Progenitor cell of endocrine pancreas (in vitro differentiated cells): ENCODE results near the gene AQP1. TPM values are rescaled to one million over a fixed set of nuclear protein-coding genes. Genes with fewer than 3 reads are reported as not detected.

Source experiments
- DNase-seq: peaks from one replicate; pipeline ENCODE4 v3.0.0; 2021; ENCODE audit warnings: low spot score; ENCODE audit not compliant: unreplicated experiment
- H3K27ac Mint-ChIP-seq: 2 replicates; pipeline ENCODE4 v1.8.0; 2021; ENCODE audit warnings: mild to moderate bottlenecking, moderate library complexity, mixed read lengths
- H3K27me3 Mint-ChIP-seq: 2 replicates; pipeline ENCODE4 v1.8.0; 2021; ENCODE audit warnings: mixed read lengths
- H3K36me3 Mint-ChIP-seq: 2 replicates; pipeline ENCODE4 v1.8.0; 2022; ENCODE audit warnings: mixed read lengths; ENCODE audit not compliant: insufficient read depth
- H3K4me1 Mint-ChIP-seq: 2 replicates; pipeline ENCODE4 v1.8.0; 2021; ENCODE audit warnings: low read depth, mixed read lengths
- H3K4me3 Mint-ChIP-seq: 2 replicates; pipeline ENCODE4 v1.8.0; 2021; ENCODE audit warnings: low read depth, mild to moderate bottlenecking, moderate library complexity, mixed read lengths
- H3K9me3 Mint-ChIP-seq: 2 replicates; pipeline ENCODE4 v1.8.0; 2021; ENCODE audit warnings: low read depth, mixed read lengths
- total RNA-seq: library from RNA; stranded (reverse); gene quantifications from 2 replicates; pipeline ENCODE4 v1.2.1, GENCODE V29; 2021
- TF ChIP-seq, protein P1 (sequence below): fragments of 200-600 bp; sonication (generic); IDR thresholded peaks from one replicate; pipeline ENCODE4 v1.5.0; 2021; ENCODE audit warnings: antibody characterized with exemption, mild to moderate bottlenecking; ENCODE audit not compliant: unreplicated experiment

AQP1 gene
- total RNA-seq, 1 donor from 2014 or later, result 1.3 TPM

DNA sequence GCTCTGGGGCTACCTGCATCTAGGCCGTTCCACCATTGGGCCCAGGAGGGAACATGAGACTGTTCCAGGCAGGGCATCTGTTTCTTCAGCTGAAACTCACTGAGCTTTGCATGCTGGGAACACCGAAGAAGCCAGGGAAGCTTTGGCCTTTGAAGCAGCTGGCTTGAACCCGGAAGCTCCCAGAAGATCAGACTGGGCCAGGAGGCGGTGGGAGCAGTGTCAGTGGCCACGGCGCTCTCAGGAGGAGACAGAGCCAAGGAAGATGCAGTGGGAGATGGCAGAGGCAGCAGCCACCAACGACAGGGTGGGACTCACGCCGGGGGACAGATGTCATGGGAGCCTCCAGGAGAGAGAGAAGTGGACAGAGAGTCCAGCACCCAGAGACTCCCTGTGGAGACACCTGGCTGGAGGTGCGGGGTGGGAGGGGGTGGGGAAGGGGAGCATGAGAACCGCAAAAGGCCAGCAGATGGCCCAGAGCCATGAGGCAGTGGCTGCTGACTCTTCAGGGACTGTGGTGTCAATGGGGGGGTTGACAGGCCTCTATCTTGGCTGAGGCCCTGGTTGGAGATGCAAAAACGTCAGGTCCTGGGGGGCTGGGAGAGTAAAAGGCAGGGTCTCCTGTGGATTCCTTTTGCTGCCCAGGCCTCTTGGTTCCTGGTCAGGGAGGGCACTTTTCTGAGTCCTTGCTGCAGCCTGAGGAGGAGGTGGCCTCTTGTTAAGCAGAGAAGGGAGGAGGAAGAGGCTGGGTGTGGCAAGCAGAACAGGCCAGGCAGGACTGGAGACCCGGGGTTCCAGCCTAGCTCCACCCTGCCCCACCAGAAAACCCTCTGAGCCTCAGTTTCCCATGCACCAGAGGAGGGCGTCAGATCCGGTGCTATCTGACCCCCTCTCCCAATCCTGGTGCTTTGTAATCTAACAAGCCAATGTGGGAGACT is 6.3 kb upstream of the AQP1 start:
- peaks cover 2% of the 10 kb centered on the region for H3K27me3 Mint-ChIP-seq
- no peaks in the 10 kb centered on the region for H3K4me1 Mint-ChIP-seq
- no peak overlapping the region for H3K27ac Mint-ChIP-seq
- H3K9me3 Mint-ChIP-seq, result no peaks in the 10 kb centered on the region
- no peak for DNase-seq
- no peak overlapping the region for H3K4me3 Mint-ChIP-seq
- H3K36me3 Mint-ChIP-seq, result no peaks in the 10 kb centered on the region
- TF ChIP-seq, protein P1, sequence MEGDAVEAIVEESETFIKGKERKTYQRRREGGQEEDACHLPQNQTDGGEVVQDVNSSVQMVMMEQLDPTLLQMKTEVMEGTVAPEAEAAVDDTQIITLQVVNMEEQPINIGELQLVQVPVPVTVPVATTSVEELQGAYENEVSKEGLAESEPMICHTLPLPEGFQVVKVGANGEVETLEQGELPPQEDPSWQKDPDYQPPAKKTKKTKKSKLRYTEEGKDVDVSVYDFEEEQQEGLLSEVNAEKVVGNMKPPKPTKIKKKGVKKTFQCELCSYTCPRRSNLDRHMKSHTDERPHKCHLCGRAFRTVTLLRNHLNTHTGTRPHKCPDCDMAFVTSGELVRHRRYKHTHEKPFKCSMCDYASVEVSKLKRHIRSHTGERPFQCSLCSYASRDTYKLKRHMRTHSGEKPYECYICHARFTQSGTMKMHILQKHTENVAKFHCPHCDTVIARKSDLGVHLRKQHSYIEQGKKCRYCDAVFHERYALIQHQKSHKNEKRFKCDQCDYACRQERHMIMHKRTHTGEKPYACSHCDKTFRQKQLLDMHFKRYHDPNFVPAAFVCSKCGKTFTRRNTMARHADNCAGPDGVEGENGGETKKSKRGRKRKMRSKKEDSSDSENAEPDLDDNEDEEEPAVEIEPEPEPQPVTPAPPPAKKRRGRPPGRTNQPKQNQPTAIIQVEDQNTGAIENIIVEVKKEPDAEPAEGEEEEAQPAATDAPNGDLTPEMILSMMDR, result no peak

DNA sequence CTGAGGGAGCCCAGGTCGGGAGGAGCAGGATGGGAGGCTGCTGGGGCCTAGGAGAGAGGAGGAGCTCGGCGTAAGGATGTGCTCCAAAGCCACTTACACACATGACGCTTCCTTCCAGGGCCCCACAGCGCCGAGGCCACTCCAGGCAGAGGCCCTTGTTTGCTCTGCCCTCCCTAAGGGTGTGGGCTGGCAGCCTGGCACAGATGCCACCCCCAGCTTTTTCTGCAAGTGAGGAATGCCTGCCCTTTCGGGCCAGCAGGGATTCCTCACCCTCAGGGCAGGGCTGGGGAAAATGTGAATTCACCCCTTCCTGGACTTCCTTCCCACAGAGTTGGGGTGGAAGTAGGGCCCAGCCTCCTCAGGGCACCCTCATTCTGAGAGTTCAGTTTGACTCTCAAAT is 5.6 kb upstream of the AQP1 start:
- TF ChIP-seq, protein P1, result no peak
- no peak for DNase-seq
- Mint-ChIP-seq H3K27ac (no peak overlapping the region), H3K9me3 (no peaks in the 10 kb centered on the region), H3K36me3 (no peaks in the 10 kb centered on the region), H3K27me3 (peaks cover 8% of the 10 kb centered on the region), H3K4me1 (no peaks in the 10 kb centered on the region), H3K4me3 (no peak overlapping the region)

DNA sequence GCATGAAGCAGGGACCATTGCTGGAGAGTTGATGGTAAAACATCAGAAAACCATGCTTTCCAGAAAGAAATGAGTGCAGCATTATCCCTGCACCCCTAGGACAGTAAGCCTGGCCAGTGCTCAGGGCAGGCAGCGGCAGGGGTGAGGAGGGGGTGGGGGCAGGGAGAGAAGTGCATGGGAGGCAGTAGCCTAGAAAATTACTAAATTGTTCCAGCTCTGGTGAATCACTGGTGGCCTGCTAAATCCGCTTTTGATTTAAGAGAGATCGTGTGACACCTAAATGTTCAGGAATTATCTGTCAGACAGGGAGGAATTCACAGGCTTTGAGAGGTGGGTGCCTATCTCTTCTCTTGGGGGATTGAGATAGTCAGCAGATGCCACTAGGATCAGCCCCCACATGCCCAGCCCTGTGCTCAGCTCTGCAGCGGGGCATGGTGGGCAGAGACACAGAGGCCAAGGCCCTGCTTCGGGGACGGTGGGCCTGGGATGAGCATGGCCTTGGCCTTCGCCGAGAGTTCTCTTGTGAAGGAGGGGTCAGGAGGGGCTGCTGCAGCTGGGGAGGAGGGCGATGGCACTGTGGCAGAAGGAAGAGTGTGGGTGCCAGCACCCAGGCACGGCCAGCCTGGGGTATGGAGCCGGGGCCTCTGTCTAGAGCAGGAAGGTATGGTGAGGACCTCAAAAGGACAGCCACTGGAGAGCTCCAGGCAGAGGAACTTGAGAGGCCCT is 5.0 kb upstream of the AQP1 start:
- Mint-ChIP-seq H3K4me1 (no peaks in the 10 kb centered on the region), H3K27ac (no peak overlapping the region), H3K27me3 (peaks cover 9% of the 10 kb centered on the region)

DNA sequence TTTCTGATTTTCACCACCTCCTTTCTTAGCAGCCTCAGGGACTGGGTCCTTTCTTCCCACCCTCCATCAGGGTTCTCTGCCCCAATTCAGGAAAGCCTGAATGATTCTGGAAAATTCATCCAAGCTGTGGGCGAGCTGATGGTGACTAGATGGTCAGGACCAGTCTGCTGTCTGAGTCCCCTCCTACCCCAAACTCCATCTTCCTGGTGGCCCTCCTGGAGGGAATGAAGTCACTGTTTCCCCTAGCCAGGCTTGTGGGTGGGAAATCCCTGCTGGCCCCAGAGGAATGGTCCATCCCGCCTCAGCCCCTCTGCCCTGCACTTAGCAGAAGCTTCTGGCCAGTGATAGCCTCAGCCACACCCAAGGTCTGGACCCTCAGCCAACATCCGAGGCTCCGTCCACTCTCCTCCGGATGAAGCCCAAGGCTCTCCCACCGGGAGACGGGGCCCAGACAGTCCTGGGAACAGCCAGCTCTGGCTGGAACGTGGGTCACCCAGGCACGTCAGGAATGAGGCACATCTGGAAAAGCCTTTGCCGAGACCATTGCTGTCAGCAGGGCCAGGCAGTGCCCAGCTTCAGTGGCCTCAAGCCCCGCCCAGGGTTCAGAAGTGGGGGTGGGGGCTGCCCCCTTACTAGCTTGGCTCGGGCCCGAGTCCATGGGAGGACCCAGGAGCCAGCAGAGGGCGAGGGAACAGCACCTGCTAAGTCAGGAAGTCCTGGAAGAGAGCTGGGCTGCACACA is 4.0 kb upstream of the AQP1 start:
- no peak overlapping the region for H3K27ac Mint-ChIP-seq
- peaks cover 11% of the 10 kb centered on the region for H3K27me3 Mint-ChIP-seq
- no peaks in the 10 kb centered on the region for H3K36me3 Mint-ChIP-seq
- H3K9me3 Mint-ChIP-seq, result no peaks in the 10 kb centered on the region
- no peaks in the 10 kb centered on the region for H3K4me1 Mint-ChIP-seq
- no peak for DNase-seq
- TF ChIP-seq, protein P1, result no peak
- H3K4me3 Mint-ChIP-seq, result no peak overlapping the region

More for the DNA sequence above, 5.0 kb upstream of the AQP1 start:
- no peaks in the 10 kb centered on the region for H3K36me3 Mint-ChIP-seq
- no peak overlapping the region for H3K4me3 Mint-ChIP-seq
- no peaks in the 10 kb centered on the region for H3K9me3 Mint-ChIP-seq
- no peak for DNase-seq
- TF ChIP-seq, protein P1, result no peak

DNA sequence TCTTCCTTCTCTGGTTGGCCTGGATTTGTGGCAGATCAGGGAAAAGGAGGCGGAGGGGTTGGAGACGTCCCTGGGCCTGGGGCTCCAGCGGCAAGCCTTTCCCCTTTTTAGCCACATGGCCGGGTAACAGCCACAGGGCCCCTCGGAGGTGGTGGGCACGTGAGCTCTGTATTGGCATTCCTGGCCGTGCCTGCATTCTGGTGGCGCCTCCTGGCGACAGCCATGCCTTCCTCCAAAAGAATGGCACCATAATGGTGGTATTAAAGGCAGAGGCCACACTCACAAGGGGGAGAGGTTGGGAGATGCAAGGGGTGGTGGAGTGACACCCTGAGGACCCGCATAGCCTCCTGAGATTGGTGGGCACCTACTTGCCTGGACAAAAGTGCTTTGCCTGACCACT is 3.0 kb upstream of the AQP1 start:
- Mint-ChIP-seq H3K4me1 (peaks cover 3% of the 10 kb centered on the region), H3K4me3 (no peak overlapping the region), H3K27ac (peak overlapping the region; percentile 45), H3K27me3 (peaks cover 17% of the 10 kb centered on the region), H3K36me3 (no peaks in the 10 kb centered on the region), H3K9me3 (no peaks in the 10 kb centered on the region)
- TF ChIP-seq, protein P1, result peak; percentile 34
- DNase-seq, result no peak
